GM21825 (cell line): ENCODE measurements around the gene UBR3.
"Not testable (repeated sequence)": the region's sequence is repeated elsewhere in the genome, so short reads cannot be mapped to it uniquely, and the experiment has no call there.

Source experiments
- ATAC-seq: cut with Tn5 transposase; IDR thresholded peaks from one replicate; pipeline ENCODE4 v1.9.1; 2021; ENCODE audit warnings: mild to moderate bottlenecking, moderate library complexity; ENCODE audit not compliant: unreplicated experiment

UBR3 gene

GRCh38 chr2:170092436-170093060 lies 265.3 kb downstream of the UBR3 start:
- ATAC-seq = no peak

- ATAC-seq = no peak
Measured at GRCh38 chr2:170095380-170095779, 268.1 kb downstream of the UBR3 start.

GRCh38 chr2:170098626-170099312 lies 271.5 kb downstream of the UBR3 start:
- ATAC-seq = no peak

- ATAC-seq = no peak
Measured at GRCh38 chr2:170101789-170102188, 274.5 kb downstream of the UBR3 start.

- no peak for ATAC-seq
Measured at GRCh38 chr2:170106102-170106840, 279.0 kb downstream of the UBR3 start.

- ATAC-seq = no peak
Measured at GRCh38 chr2:170113168-170113894, 286.1 kb downstream of the UBR3 start.

- ATAC-seq = no peak
Measured at GRCh38 chr2:170115501-170116229, 288.4 kb downstream of the UBR3 start.

- no peak for ATAC-seq
Measured at GRCh38 chr2:170118641-170119040, 291.4 kb downstream of the UBR3 start.

- not testable (repeated sequence) for ATAC-seq
Measured at GRCh38 chr2:170119326-170119725, 292.1 kb downstream of the UBR3 start.

- no peak for ATAC-seq
Measured at GRCh38 chr2:170121689-170122088, 294.4 kb downstream of the UBR3 start.

- ATAC-seq = no peak
Measured at GRCh38 chr2:170122883-170123547, 295.8 kb downstream of the UBR3 start.

- no peak for ATAC-seq
Measured at GRCh38 chr2:170123593-170123992, 296.3 kb downstream of the UBR3 start.

- not testable (repeated sequence) for ATAC-seq
Measured at GRCh38 chr2:170126138-170126728, 299.0 kb downstream of the UBR3 start.
